HepG2 (cell line): ENCODE results near the gene SEMA7A. TPM values are rescaled to one million over a fixed set of nuclear protein-coding genes. Genes with fewer than 3 reads are reported as not detected.

Experiments
- AFF4 ChIP-seq: sonication (generic); formaldehyde crosslinking; IDR thresholded peaks from 2 replicates; pipeline ENCODE4 v1.4.0; 2020; ENCODE audit warnings: missing genetic modification reagents
- GPBP1L1 ChIP-seq: sonication (generic); formaldehyde crosslinking; IDR thresholded peaks from 2 replicates; pipeline ENCODE4 v1.5.0; 2020; ENCODE audit warnings: mild to moderate bottlenecking, missing genetic modification reagents
- HMGA1 ChIP-seq: sonication (generic); formaldehyde crosslinking; conservative IDR thresholded peaks from 2 replicates; pipeline ENCODE4 v1.4.0; 2020; ENCODE audit warnings: missing genetic modification reagents
- HNF1A ChIP-seq, 2 experiments: sonication (generic) in 1 of 2; formaldehyde crosslinking in 1 of 2; IDR thresholded peaks; 2 replicates each; pipeline versions ENCODE4 v1.4.0 to v1.6.1; 2016 to 2020; ENCODE audit warnings: borderline replicate concordance in 1 of 2, low read depth in 1 of 2, mild to moderate bottlenecking in 1 of 2, missing genetic modification reagents in 1 of 2
- HNRNPK ChIP-seq: fragments of 200-400 bp; formaldehyde crosslinking; IDR thresholded peaks from 2 replicates; pipeline ENCODE4 v1.6.1; 2018; ENCODE audit warnings: low read length, low read depth, moderate library complexity, mild to moderate bottlenecking; ENCODE audit not compliant: poor library complexity, severe bottlenecking
- KDM5B ChIP-seq: sonication (generic); formaldehyde crosslinking; IDR thresholded peaks from 2 replicates; pipeline ENCODE4 v1.4.0; 2020; ENCODE audit warnings: missing genetic modification reagents, mild to moderate bottlenecking, borderline replicate concordance
- NFYC ChIP-seq: IDR thresholded peaks from 2 replicates; pipeline ENCODE4 v1.6.1; 2016; ENCODE audit warnings: missing genetic modification reagents, missing compliant biosample characterization
- PAWR ChIP-seq: sonication (generic); formaldehyde crosslinking; IDR thresholded peaks from 2 replicates; pipeline ENCODE4 v1.4.0; 2020; ENCODE audit warnings: missing genetic modification reagents, mild to moderate bottlenecking, borderline replicate concordance
- SALL2 ChIP-seq: sonication (generic); formaldehyde crosslinking; IDR thresholded peaks from 2 replicates; pipeline ENCODE4 v1.8.1; 2023; ENCODE audit warnings: mild to moderate bottlenecking, missing genetic modification reagents, inconsistent platforms
- SIN3B ChIP-seq: fragments of 150-350 bp; IDR thresholded peaks from 2 replicates; pipeline ENCODE4 v1.6.1; 2014; ENCODE audit warnings: low read length
- SNAPC5 ChIP-seq: sonication (generic); formaldehyde crosslinking; IDR thresholded peaks from 2 replicates; pipeline ENCODE4 v1.8.1; 2023; ENCODE audit warnings: mild to moderate bottlenecking, missing genetic modification reagents, borderline replicate concordance
- SRSF4 ChIP-seq: fragments of 200-400 bp; formaldehyde crosslinking; IDR thresholded peaks from one replicate; pipeline ENCODE4 v1.6.1; 2018; ENCODE audit warnings: mild to moderate bottlenecking, low read depth, low read length, moderate library complexity; ENCODE audit not compliant: poor library complexity, severe bottlenecking
- TFDP2 ChIP-seq: sonication (generic); formaldehyde crosslinking; IDR thresholded peaks from 2 replicates; pipeline ENCODE4 v1.4.0; 2020; ENCODE audit warnings: missing genetic modification reagents
- ZBTB20 ChIP-seq: sonication (generic); formaldehyde crosslinking; IDR thresholded peaks from 2 replicates; pipeline ENCODE4 v1.8.1; 2023; ENCODE audit warnings: missing genetic modification reagents, low read depth, mild to moderate bottlenecking, borderline replicate concordance
- ZFAT ChIP-seq: sonication (generic); formaldehyde crosslinking; conservative IDR thresholded peaks from 2 replicates; pipeline ENCODE4 v1.8.1; 2023; ENCODE audit warnings: missing genetic modification reagents, inconsistent platforms
- ZNF205 ChIP-seq: IDR thresholded peaks from 2 replicates; pipeline ENCODE4 v1.6.1; 2018; ENCODE audit warnings: missing biosample characterization, missing genetic modification reagents
- ZNF3 ChIP-seq: IDR thresholded peaks from 2 replicates; pipeline ENCODE4 v1.7.0; 2017; ENCODE audit warnings: inconsistent platforms
- ZNF703 ChIP-seq: sonication (generic); formaldehyde crosslinking; IDR thresholded peaks from 2 replicates; pipeline ENCODE4 v1.5.1; 2020; ENCODE audit warnings: missing genetic modification reagents, mild to moderate bottlenecking, moderate library complexity, borderline replicate concordance
- polyA plus RNA-seq, 8 experiments: library from polyadenylated mRNA; depleted of rRNA in 3 of 8; stranded (reverse) in 7 of 8; unstranded in 1 of 8; fragments of >200 nt; fragmentation: Illumina TruSeq in 4 of 8; extraction: Trizol in 4 of 8; gene quantifications; 2 replicates each; pipeline versions ENCODE4 v1.2.1 to v1.2.3, GENCODE V29; 2011 to 2016; ENCODE audit warnings: low read depth in 4 of 8, missing spikeins in 1 of 8, mixed read lengths in 1 of 8; ENCODE audit not compliant: insufficient read depth in 1 of 8
- total RNA-seq, 5 experiments: library from RNA; depleted of rRNA; stranded (reverse); fragments of >200 nt; fragmentation: Illumina TruSeq; extraction: Trizol; gene quantifications; 2 replicates each; pipeline ENCODE4 v1.2.3, GENCODE V29; 2016; ENCODE audit warnings: low read depth in 1 of 5

SEMA7A gene
- total and polyA plus RNA-seq, 2 of the 13 experiments (the other 11 are each of a cell fraction or from before 2014, with no cell fraction given), result 9.0 to 15.8 TPM

GRCh38 chr15:74433592-74434262, at the start of gene SEMA7A (continued):
- no peak for TF ChIP-seq TFDP2 (CRISPR knock-in tag)
- TF ChIP-seq PAWR (CRISPR knock-in tag), result no peak
- peak; percentile 71; the same call in 1 of the 2 replicates for TF ChIP-seq SALL2 (CRISPR knock-in tag)
- no peak for TF ChIP-seq SNAPC5 (CRISPR knock-in tag)
- no peak for TF ChIP-seq SRSF4
- TF ChIP-seq ZNF703 (CRISPR knock-in tag), result no peak
- TF ChIP-seq NFYC (CRISPR knock-in tag), result no peak
- no peak for TF ChIP-seq ZFAT (CRISPR knock-in tag)
- TF ChIP-seq HNF1A (IDR thresholded peaks at IDR 0.05; ENCODE audit: low read depth), result no peak
- TF ChIP-seq HNF1A (CRISPR knock-in tag; IDR thresholded peaks at IDR 0.05; ENCODE audit: borderline replicate concordance), result no peak; the same call in 1 of the 2 replicates
- no peak for TF ChIP-seq GPBP1L1 (CRISPR knock-in tag)
- TF ChIP-seq HMGA1, result no peak
- no peak for TF ChIP-seq ZNF205 (CRISPR knock-in tag)
- TF ChIP-seq SIN3B, result no peak
- no peak; the same call in 1 of the 2 replicates for TF ChIP-seq KDM5B (CRISPR knock-in tag)
- TF ChIP-seq ZBTB20 (CRISPR knock-in tag), result no peak
- TF ChIP-seq AFF4 (CRISPR knock-in tag), result no peak
- TF ChIP-seq HNRNPK, result peak; percentile 84
- no peak for TF ChIP-seq ZNF3 (CRISPR knock-in tag)
